Ureter (tissue), 1 donor: Measurements from ENCODE around the gene MCAT. TPM values are rescaled to one million over a fixed set of nuclear protein-coding genes. Genes with fewer than 3 reads are reported as not detected.

Source experiments
- DNase-seq: peaks from one replicate; pipeline ENCODE4 v3.0.0-alpha.2; 2020; ENCODE audit warnings: low spot score
- total RNA-seq: library from RNA; stranded (reverse); gene quantifications from one replicate; pipeline ENCODE4 v1.2.4, GENCODE V29; 2023
- donor health status: DM: yes; HTN: yes; CAD: no.

MCAT gene
- total RNA-seq, 1 donor from 2014 or later: 19.5 TPM

- DNase-seq: peak; percentile 57
Observed at GRCh38 chr22:43090130-43090789, 52.9 kb downstream of the MCAT start.

GRCh38 chr22:43088984-43089717, 54.0 kb downstream of the MCAT start, which contains the start of gene TTLL1:
Gene TTLL1 (minus strand): TSS chr22:43089391. CDS start chr22:43075586, 13,805 bp downstream.
- DNase-seq: peak; percentile 88

GRCh38 chr22:43088627-43088983, 54.6 kb downstream of the MCAT start:
- no peak for DNase-seq

- no peak for DNase-seq
Observed at GRCh38 chr22:43085658-43086606, 57.3 kb downstream of the MCAT start.

Other genes starting within 250 kb of the MCAT start
- 78.5 TPM for gene PACSIN2, start 128.2 kb downstream of the MCAT start, total RNA-seq
- 12.9 TPM for gene TTLL1, start 54.0 kb downstream of the MCAT start, total RNA-seq
- gene BIK, start 32.6 kb downstream of the MCAT start, total RNA-seq: 2.5 TPM
- 130 TPM for gene TSPO, start 8.2 kb upstream of the MCAT start, total RNA-seq
- 41.0 TPM for gene TTLL12, start 43.7 kb upstream of the MCAT start, total RNA-seq
- 19.0 TPM for gene SCUBE1, start 200.0 kb upstream of the MCAT start, total RNA-seq